H1 (cell line): ENCODE data around the gene AP5M1. TPM values are rescaled to one million over a fixed set of nuclear protein-coding genes. Genes with fewer than 3 reads are reported as not detected.

Experiments
- CTCF ChIA-PET: fragments of 300-600 bp; sonication (Branson Sonifier 250); formaldehyde crosslinking; loops from one replicate; lab custom pipeline; 2021; ENCODE audit not compliant: partially characterized antibody; lab: Charles Lee
- POLR2A ChIA-PET: fragments of 300-600 bp; sonication (Branson Sonifier 250); formaldehyde crosslinking; loops from one replicate; lab custom pipeline; 2021; ENCODE audit warnings: inconsistent platforms; ENCODE audit not compliant: partially characterized antibody; lab: Charles Lee
- DNase-seq, 2 experiments: peaks; one replicate each; pipeline versions ENCODE4 v3.0.0 to v3.0.0-alpha.2; 2010 to 2022; ENCODE audit warnings: low spot score in 2 of 2, low read depth in 1 of 2, mixed read lengths in 1 of 2
- FAIRE-seq: peaks from 2 replicates; lab custom pipeline; 2011; peaks lifted over from hg19 to GRCh38; lab: Jason Lieb, UNC
- H2AFZ ChIP-seq: 2 replicates; pipeline ENCODE4 v1.8.1; 2012; ENCODE audit warnings: low read length, inconsistent platforms
- H2AK5ac ChIP-seq: 2 replicates; pipeline ENCODE4 v1.6.1; 2013; ENCODE audit warnings: low read depth, low read length
- H2BK120ac ChIP-seq: replicated peaks from 2 replicates; pipeline ENCODE3; 2013; ENCODE audit warnings: low read depth, low read length, inconsistent platforms
- H2BK12ac ChIP-seq: 2 replicates; pipeline ENCODE4 v1.6.1; 2013; ENCODE audit warnings: low read depth, low read length
- H2BK15ac ChIP-seq: 2 replicates; pipeline ENCODE4 v1.6.1; 2013; ENCODE audit warnings: low read length
- H2BK20ac ChIP-seq: 2 replicates; pipeline ENCODE4 v1.6.1; 2013; ENCODE audit warnings: low read length
- H2BK5ac ChIP-seq: 2 replicates; pipeline ENCODE4 v1.6.1; 2013; ENCODE audit warnings: low read depth, low read length
- H3K14ac ChIP-seq: 2 replicates; pipeline ENCODE4 v1.6.1; 2013; ENCODE audit warnings: inconsistent platforms; ENCODE audit not compliant: insufficient read length
- H3K18ac ChIP-seq: 2 replicates; pipeline ENCODE4 v1.6.1; 2013; ENCODE audit warnings: low read length; ENCODE audit errors: extremely low read depth
- H3K23ac ChIP-seq: 2 replicates; pipeline ENCODE4 v1.6.1; 2013; ENCODE audit warnings: inconsistent platforms; ENCODE audit not compliant: insufficient read length
- H3K23me2 ChIP-seq: 2 replicates; pipeline ENCODE4 v1.6.1; 2013; ENCODE audit warnings: low read depth, low read length
- H3K27ac ChIP-seq: 2 replicates; pipeline ENCODE4 v1.6.1; 2011; ENCODE audit warnings: low read depth, low read length, inconsistent platforms
- H3K27me3 ChIP-seq, 4 experiments: replicated peaks in 1 of 4; 1 replicate in 1 of 4; 2 replicates in 3 of 4; pipeline versions ENCODE4 v1.6.1 to v1.8.1; 2011 to 2013; ENCODE audit warnings: low read length in 3 of 4, mild to moderate bottlenecking in 3 of 4, inconsistent platforms in 2 of 4, mixed read lengths in 2 of 4, moderate library complexity in 1 of 4; ENCODE audit not compliant: control insufficient read depth in 3 of 4, insufficient read depth in 3 of 4; ENCODE audit errors: extremely low read depth in 1 of 4
- H3K36me3 ChIP-seq, 4 experiments: 2 replicates each; pipeline versions ENCODE4 v1.6.1 to v1.8.1; 2011 to 2013; ENCODE audit warnings: mild to moderate bottlenecking in 4 of 4, low read length in 3 of 4, moderate library complexity in 2 of 4, control low read depth in 1 of 4, inconsistent platforms in 1 of 4; ENCODE audit not compliant: insufficient read depth in 4 of 4, control insufficient read depth in 2 of 4
- H3K4ac ChIP-seq: replicated peaks from 2 replicates; pipeline ENCODE3; 2013; ENCODE audit warnings: low read length, low read depth, mixed read lengths, inconsistent platforms; ENCODE audit not compliant: insufficient read length
- H3K4me1 ChIP-seq, 4 experiments: replicated peaks in 1 of 4; 1 replicate in 1 of 4; 2 replicates in 3 of 4; pipeline versions ENCODE4 v1.6.1 to v1.8.1; 2011 to 2013; ENCODE audit warnings: low read length in 3 of 4, inconsistent platforms in 2 of 4, mixed read lengths in 1 of 4; ENCODE audit not compliant: insufficient read depth in 4 of 4, control insufficient read depth in 3 of 4
- H3K4me2 ChIP-seq, 2 experiments: 2 replicates each; pipeline versions ENCODE4 v1.6.1 to v1.8.1; 2011 to 2013; ENCODE audit warnings: low read depth in 2 of 2, low read length in 2 of 2, control low read depth in 1 of 2, inconsistent platforms in 1 of 2, mild to moderate bottlenecking in 1 of 2; ENCODE audit not compliant: insufficient read depth in 1 of 2
- H3K4me3 ChIP-seq, 4 experiments: fragments of 200-600, 300-600 bp in 1 of 4; sonication (generic), shearing (Covaris generic), sonication (Bioruptor Twin) in 1 of 4; 2 replicates each; pipeline versions ENCODE4 v1.5.1 to v1.8.1; 2011 to 2016; ENCODE audit warnings: low read length in 4 of 4, low read depth in 3 of 4, control low read depth in 2 of 4, inconsistent platforms in 2 of 4, mild to moderate bottlenecking in 2 of 4, mixed read lengths in 1 of 4, moderate library complexity in 1 of 4; ENCODE audit not compliant: insufficient read depth in 2 of 4; ENCODE audit errors: extremely low read depth in 1 of 4
- H3K56ac ChIP-seq: replicated peaks from 2 replicates; pipeline ENCODE3; 2013; ENCODE audit warnings: low read depth, mild to moderate bottlenecking, mixed read lengths, low read length, inconsistent platforms; ENCODE audit not compliant: insufficient read length
- H3K79me1 ChIP-seq: 2 replicates; pipeline ENCODE4 v1.6.1; 2013; ENCODE audit warnings: low read depth, low read length, control low read depth
- H3K79me2 ChIP-seq, 2 experiments: 2 replicates each; pipeline versions ENCODE4 v1.6.1 to v1.8.1; 2012 to 2013; ENCODE audit warnings: low read length in 2 of 2, mild to moderate bottlenecking in 2 of 2, inconsistent platforms in 1 of 2; ENCODE audit not compliant: insufficient read depth in 2 of 2, control insufficient read depth in 1 of 2
- H3K9ac ChIP-seq, 4 experiments: replicated peaks in 1 of 4; 1 replicate in 1 of 4; 2 replicates in 3 of 4; pipeline versions ENCODE4 v1.6.1 to v1.8.1; 2011 to 2013; ENCODE audit warnings: low read depth in 3 of 4, low read length in 3 of 4, control low read depth in 2 of 4, mild to moderate bottlenecking in 2 of 4, moderate library complexity in 2 of 4, inconsistent platforms in 1 of 4; ENCODE audit errors: extremely low read depth in 1 of 4
- H3K9me3 ChIP-seq, 2 experiments: 2 replicates each; pipeline versions ENCODE4 v1.6.1 to v1.8.1; 2012 to 2013; ENCODE audit warnings: mild to moderate bottlenecking in 2 of 2, moderate library complexity in 2 of 2, control low read depth in 1 of 2, inconsistent platforms in 1 of 2, low read depth in 1 of 2, low read length in 1 of 2, mixed read lengths in 1 of 2; ENCODE audit not compliant: insufficient read depth in 2 of 2
- H4K20me1 ChIP-seq, 2 experiments: replicated peaks in 1 of 2; 2 replicates each; pipeline versions ENCODE3 to v1.8.1; 2011 to 2013; ENCODE audit warnings: inconsistent platforms in 2 of 2, low read length in 2 of 2, mild to moderate bottlenecking in 1 of 2; ENCODE audit not compliant: insufficient read depth in 2 of 2, control insufficient read depth in 1 of 2
- H4K5ac ChIP-seq: 2 replicates; pipeline ENCODE4 v1.6.1; 2013; ENCODE audit warnings: low read length, low read depth, mixed read lengths, inconsistent platforms; ENCODE audit not compliant: insufficient read length
- H4K8ac ChIP-seq: 2 replicates; pipeline ENCODE4 v1.8.0; 2013; ENCODE audit warnings: mild to moderate bottlenecking, moderate library complexity, low read length, inconsistent platforms; ENCODE audit not compliant: insufficient read depth; ENCODE audit errors: extremely low read depth
- H4K91ac ChIP-seq: replicated peaks from 2 replicates; pipeline ENCODE3; 2013; ENCODE audit warnings: low read length, mixed read lengths, inconsistent platforms; ENCODE audit not compliant: insufficient read length
- ASH2L ChIP-seq: fragments of 200-600, 300-600 bp; sonication (generic); IDR thresholded peaks from one replicate; pipeline ENCODE4 v1.7.1; 2017; ENCODE audit warnings: low read length
- BCL11A ChIP-seq, 2 experiments: IDR thresholded peaks; one replicate each; pipeline ENCODE4 v1.6.1; 2011; ENCODE audit warnings: low read depth in 2 of 2, low read length in 2 of 2, mild to moderate bottlenecking in 2 of 2
- CBX8 ChIP-seq: fragments of 300-800, 300-1000 bp; sonication (generic); IDR thresholded peaks from 2 replicates; pipeline ENCODE4 v1.7.1; 2016; ENCODE audit warnings: low read depth, low read length, borderline replicate concordance
- CHD1 ChIP-seq: IDR thresholded peaks from 2 replicates; pipeline ENCODE4 v1.6.1; 2012; ENCODE audit warnings: low read depth, low read length, improper control_type of control experiment
- CHD2 ChIP-seq: IDR thresholded peaks from 2 replicates; pipeline ENCODE4 v1.6.1; 2012; ENCODE audit warnings: low read length, improper control_type of control experiment
- KDM4A ChIP-seq: IDR thresholded peaks from one replicate; pipeline ENCODE4 v1.7.1; 2012; ENCODE audit warnings: low read depth, mild to moderate bottlenecking, moderate library complexity, low read length, inconsistent platforms; ENCODE audit not compliant: severe bottlenecking
- MAFK ChIP-seq: IDR thresholded peaks from 2 replicates; pipeline ENCODE4 v1.6.1; 2012; ENCODE audit warnings: low read depth, mild to moderate bottlenecking, improper control_type of control experiment, low read length
- POLR2AphosphoS5 ChIP-seq: IDR thresholded peaks from 2 replicates; pipeline ENCODE4 v1.6.1; 2011; ENCODE audit warnings: low read depth, low read length
- RAD21 ChIP-seq, 2 experiments: IDR thresholded peaks in 1 of 2; conservative IDR thresholded peaks in 1 of 2; 2 replicates each; pipeline ENCODE4 v1.6.1; 2011; ENCODE audit warnings: low read depth in 2 of 2, low read length in 2 of 2, improper control_type of control experiment in 1 of 2, inconsistent platforms in 1 of 2, mild to moderate bottlenecking in 1 of 2, moderate library complexity in 1 of 2
- RBBP5 ChIP-seq: IDR thresholded peaks from 2 replicates; pipeline ENCODE4 v1.7.1; 2012; ENCODE audit warnings: low read depth, mild to moderate bottlenecking, inconsistent platforms, low read length, moderate library complexity, borderline replicate concordance
- SIN3A ChIP-seq, 2 experiments: IDR thresholded peaks in 1 of 2; conservative IDR thresholded peaks in 1 of 2; 2 replicates each; pipeline ENCODE4 v1.6.1; 2011 to 2012; ENCODE audit warnings: low read length in 2 of 2, improper control_type of control experiment in 1 of 2, low read depth in 1 of 2, mild to moderate bottlenecking in 1 of 2
- SP1 ChIP-seq: IDR thresholded peaks from 2 replicates; pipeline ENCODE4 v1.6.1; 2011; ENCODE audit warnings: low read depth, low read length
- SP4 ChIP-seq: IDR thresholded peaks from 2 replicates; pipeline ENCODE4 v1.6.1; 2012; ENCODE audit warnings: low read length, inconsistent platforms
- SRF ChIP-seq: IDR thresholded peaks from 2 replicates; pipeline ENCODE4 v1.6.1; 2011; ENCODE audit warnings: mild to moderate bottlenecking, low read depth, low read length, moderate library complexity
- TAF1 ChIP-seq: IDR thresholded peaks from 2 replicates; pipeline ENCODE4 v1.6.1; 2011; ENCODE audit warnings: mild to moderate bottlenecking, low read depth, low read length
- WGBS, 2 experiments: shearing (Covaris generic) in 1 of 2; methylation state at CpG; one replicate each; pipeline versions ENCODE4 v1.1.6 to v1.1.7; 2013 to 2015; ENCODE audit warnings: low lambda C conversion rate in 2 of 2, mixed read lengths in 2 of 2, inconsistent platforms in 1 of 2, low coverage in 1 of 2, missing lambda C conversion rate in 1 of 2; ENCODE audit not compliant: insufficient replicate concordance in 2 of 2, insufficient coverage in 1 of 2, insufficient read length in 1 of 2; ENCODE audit errors: extremely low coverage in 1 of 2, missing lambda C conversion rate in 1 of 2; 5-methylcytosine and 5-hydroxymethylcytosine counted together
- polyA plus RNA-seq, 7 experiments: library from polyadenylated mRNA; depleted of rRNA in 3 of 7; stranded (reverse) in 5 of 7; unstranded in 2 of 7; fragments of >200 nt in 5 of 7; fragments of 200-250 nt in 2 of 7; gene quantifications; 1 replicate in 5 of 7; 2 replicates in 1 of 7; 4 replicates in 1 of 7; pipeline versions ENCODE4 v1.2.1 to v1.2.3, GENCODE V29; 2011 to 2013; ENCODE audit warnings: missing spikeins in 2 of 7, mixed read lengths in 2 of 7
- total RNA-seq: library from RNA; stranded (reverse); fragmentation: NEBNext Ultra II Directional; extraction: Animal tissue kit (Norgen Biotek cat#: 25700); gene quantifications from 2 replicates; pipeline ENCODE4 v1.2.1, GENCODE V29; 2021

Gene AP5M1
- total and polyA plus RNA-seq, 2 of the 8 experiments (the other 6 are each of a cell fraction or from before 2014, with no cell fraction given): 20.9 to 51.9 TPM

DNA sequence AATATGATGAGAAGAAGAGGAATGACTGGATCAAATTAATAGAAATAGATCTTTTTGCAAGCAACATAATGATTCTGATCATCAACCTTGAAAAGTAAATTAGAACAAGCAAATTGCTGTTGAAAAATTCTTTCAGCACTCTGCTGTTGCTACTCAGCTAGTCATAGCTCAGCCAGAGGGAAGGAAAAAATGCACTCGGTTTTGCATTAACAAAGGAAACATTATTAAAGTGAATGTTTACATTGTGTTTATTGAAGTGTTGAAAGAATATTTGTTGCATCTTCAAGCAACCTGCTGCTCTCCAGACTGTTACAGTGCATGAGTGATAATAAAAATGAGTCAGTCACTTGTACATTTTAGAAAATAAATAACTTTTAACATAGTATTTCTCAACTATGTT, 26.5 kb downstream of the AP5M1 start:
- Histone ChIP-seq H2BK15ac (no peak overlapping the region), H4K5ac (no peak overlapping the region), H3K56ac (no peak overlapping the region), H3K27me3 (no peaks in the 10 kb centered on the region), H3K4me1 (no peaks in the 10 kb centered on the region), H3K79me1 (no peaks in the 10 kb centered on the region), H4K91ac (no peak overlapping the region), H2AFZ (no peak overlapping the region), H3K9me3 (no peaks in the 10 kb centered on the region), H3K79me2 (no peaks in the 10 kb centered on the region), H3K14ac (no peak overlapping the region), H4K8ac (no peak overlapping the region), H3K18ac (no peak overlapping the region), H2BK120ac (no peak overlapping the region), H2BK5ac (no peak overlapping the region), H2BK12ac (no peak overlapping the region), H2BK20ac (no peak overlapping the region), H3K4me2 (no peak overlapping the region), H3K27ac (no peak overlapping the region), H3K23me2 (no peaks in the 10 kb centered on the region), H3K36me3 (peaks cover 0 to 3% (median 0%) of the 10 kb centered on the region in 4 experiments; a peak in 1 of 8 replicates), H3K9ac (no peak overlapping the region), H3K23ac (no peak overlapping the region), H2AK5ac (no peak overlapping the region), H4K20me1 (no peaks in the 10 kb centered on the region), H3K4ac (no peak overlapping the region), H3K4me3 (no peak overlapping the region)
- WGBS, 2 experiments: 83% methylated on average over 1 of the region's 1 CpG; no CpG with 5 or more reads in 1 of the 2 experiments
- FAIRE-seq (no peak), DNase-seq (no peak)
- ChIA-PET CTCF (interaction anchor here (0.7 to 2.5 kb wide), 9 partner anchors 10 to 804 kb away, joined by 3 to 8 read pairs (median 6); no protein-coding TSS in a partner anchor), POLR2A (interaction anchor here (1.4 kb wide), 1 partner anchor 11 kb away, joined by 5 read pairs; no protein-coding TSS in a partner anchor)
- no peak for TF ChIP-seq KDM4A
- TF ChIP-seq TAF1: no peak
- TF ChIP-seq CBX8: no peak
- TF ChIP-seq RAD21 (IDR thresholded peaks at IDR 0.05 in 1 of 2, conservative IDR thresholded peaks at IDR 0.05 in 1 of 2; ENCODE audit: low read depth in 2 of 2, low read length in 2 of 2): no peak
- no peak for TF ChIP-seq BCL11A (IDR thresholded peaks at IDR 0.05; ENCODE audit: low read depth in 2 of 2, low read length in 2 of 2)
- no peak for TF ChIP-seq MAFK
- no peak for TF ChIP-seq CHD2
- no peak for TF ChIP-seq POLR2AphosphoS5
- TF ChIP-seq SIN3A (conservative IDR thresholded peaks at IDR 0.05 in 1 of 2, IDR thresholded peaks at IDR 0.05 in 1 of 2; ENCODE audit: low read depth in 1 of 2, low read length in 2 of 2): no peak
- no peak for TF ChIP-seq CHD1
- TF ChIP-seq ASH2L: no peak
- TF ChIP-seq SP1: no peak
- TF ChIP-seq SRF: no peak
- TF ChIP-seq RBBP5: no peak
- TF ChIP-seq SP4: no peak
